ENCODE results near the gene LSAMP.

The LSAMP gene

GRCh38 chr3:116260491-116260890 is 184.8 kb downstream of the LSAMP start:
- Histone ChIP-seq H4K20me1 (ENCODE audit: low read depth, low read length) (no peaks in the 10 kb centered on the region), H3K27me3 (ENCODE audit: low read length) (no peaks in the 10 kb centered on the region), H3K4me2 (ENCODE audit: low read depth, low read length, poor library complexity, severe bottlenecking) (no peak overlapping the region), H3K9me2 (replicated peaks; ENCODE audit: insufficient read depth, low read length) (no peaks in the 10 kb centered on the region), H3K9ac (ENCODE audit: low read length) (no peak overlapping the region), H3K4me3 (ENCODE audit: insufficient read depth, low read length, poor library complexity, severe bottlenecking) (no peak overlapping the region), H3K9me3 (ENCODE audit: insufficient read depth, low read length) (no peaks in the 10 kb centered on the region), H3F3A (ENCODE audit: insufficient read depth) (no peaks in the 10 kb centered on the region), H3K27ac (ENCODE audit: low read depth, low read length) (no peak overlapping the region), H3K36me3 (ENCODE audit: low read length) (no peaks in the 10 kb centered on the region), H3K79me2 (ENCODE audit: insufficient read depth, low read length) (no peaks in the 10 kb centered on the region), H2AFZ (ENCODE audit: low read depth, low read length, severe bottlenecking) (no peak overlapping the region)
- TF ChIP-seq CTCF (IDR thresholded peaks at IDR 0.05; ENCODE audit: insufficient read depth, low read length, poor library complexity, severe bottlenecking) (no peak), EZH2phosphoT487 (conservative IDR thresholded peaks at IDR 0.05; ENCODE audit: low read length) (no peak)

GRCh38 chr3:116259984-116260383 is 185.3 kb downstream of the LSAMP start:
- H3K27me3 ChIP-seq (ENCODE audit: low read length) = no peaks in the 10 kb centered on the region
- TF ChIP-seq CTCF (IDR thresholded peaks at IDR 0.05; ENCODE audit: insufficient read depth, low read length, poor library complexity, severe bottlenecking) = no peak
- H3K9me3 ChIP-seq (ENCODE audit: insufficient read depth, low read length) = no peaks in the 10 kb centered on the region

GRCh38 chr3:116256843-116257485 is 188.3 kb downstream of the LSAMP start:
- H3K4me2 ChIP-seq (ENCODE audit: low read depth, low read length, poor library complexity, severe bottlenecking) = no peak overlapping the region
- no peak overlapping the region for H2AFZ ChIP-seq (ENCODE audit: low read depth, low read length, severe bottlenecking)
- no peaks in the 10 kb centered on the region for H3K79me2 ChIP-seq (ENCODE audit: insufficient read depth, low read length)
- H3F3A ChIP-seq (ENCODE audit: insufficient read depth) = no peaks in the 10 kb centered on the region
- no peaks in the 10 kb centered on the region for H3K9me3 ChIP-seq (ENCODE audit: insufficient read depth, low read length)
- H3K27ac ChIP-seq (ENCODE audit: low read depth, low read length) = no peak overlapping the region
- H3K9me2 ChIP-seq (replicated peaks; ENCODE audit: insufficient read depth, low read length) = no peaks in the 10 kb centered on the region
- H3K27me3 ChIP-seq (ENCODE audit: low read length) = no peaks in the 10 kb centered on the region
- no peak for TF ChIP-seq CTCF (IDR thresholded peaks at IDR 0.05; ENCODE audit: insufficient read depth, low read length, poor library complexity, severe bottlenecking)
- TF ChIP-seq EZH2phosphoT487 (conservative IDR thresholded peaks at IDR 0.05; ENCODE audit: low read length) = no peak
- H3K9ac ChIP-seq (ENCODE audit: low read length) = no peak overlapping the region
- no peaks in the 10 kb centered on the region for H3K36me3 ChIP-seq (ENCODE audit: low read length)
- H4K20me1 ChIP-seq (ENCODE audit: low read depth, low read length) = no peaks in the 10 kb centered on the region
- no peak overlapping the region for H3K4me3 ChIP-seq (ENCODE audit: insufficient read depth, low read length, poor library complexity, severe bottlenecking)

More at GRCh38 chr3:116259984-116260383, 185.3 kb downstream of the LSAMP start:
- no peaks in the 10 kb centered on the region for H4K20me1 ChIP-seq (ENCODE audit: low read depth, low read length)
- H3K79me2 ChIP-seq (ENCODE audit: insufficient read depth, low read length) = no peaks in the 10 kb centered on the region
- no peaks in the 10 kb centered on the region for H3K9me2 ChIP-seq (replicated peaks; ENCODE audit: insufficient read depth, low read length)
- H3K4me2 ChIP-seq (ENCODE audit: low read depth, low read length, poor library complexity, severe bottlenecking) = no peak overlapping the region
- H3K27ac ChIP-seq (ENCODE audit: low read depth, low read length) = no peak overlapping the region
- no peaks in the 10 kb centered on the region for H3F3A ChIP-seq (ENCODE audit: insufficient read depth)
- no peaks in the 10 kb centered on the region for H3K36me3 ChIP-seq (ENCODE audit: low read length)
- no peak overlapping the region for H3K9ac ChIP-seq (ENCODE audit: low read length)
- H3K4me3 ChIP-seq (ENCODE audit: insufficient read depth, low read length, poor library complexity, severe bottlenecking) = no peak overlapping the region
- no peak overlapping the region for H2AFZ ChIP-seq (ENCODE audit: low read depth, low read length, severe bottlenecking)
